Upper lobe of right lung (tissue), 1 donor: ENCODE results near the gene GUCA2A. TPM values are rescaled to one million over a fixed set of nuclear protein-coding genes. Genes with fewer than 3 reads are reported as not detected.

Source experiments
- ATAC-seq: fragments of 200-7000 bp; cut with Tn5 transposase; one replicate; pipeline ENCODE4 v1.9.1; 2020; ENCODE audit warnings: mild to moderate bottlenecking, moderate library complexity
- DNase-seq: peaks from one replicate; pipeline ENCODE4 v3.0.0-alpha.2; 2020
- H3K27ac ChIP-seq: fragments of 200-600 bp; one replicate; pipeline ENCODE4 v1.8.0; 2022
- H3K27me3 ChIP-seq: fragments of 200-600 bp; one replicate; pipeline ENCODE4 v1.8.0; 2022; ENCODE audit warnings: mild to moderate bottlenecking
- H3K36me3 ChIP-seq: fragments of 200-600 bp; one replicate; pipeline ENCODE4 v1.8.0; 2022
- H3K4me1 ChIP-seq: fragments of 200-600 bp; one replicate; pipeline ENCODE4 v1.8.0; 2022
- H3K4me3 ChIP-seq: fragments of 200-600 bp; one replicate; pipeline ENCODE4 v1.8.0; 2022; ENCODE audit warnings: mild to moderate bottlenecking
- H3K9me3 ChIP-seq: fragments of 200-600 bp; one replicate; pipeline ENCODE4 v1.8.0; 2022
- CTCF ChIP-seq: fragments of 200-600 bp; IDR thresholded peaks from one replicate; pipeline ENCODE4 v1.8.0; 2022; ENCODE audit warnings: antibody characterized with exemption
- intact Hi-C: fragments of 100-400 bp; cut with DNase I; formaldehyde crosslinking; loops from one replicate; pipeline ENCODE4 v1.11.0; 2022
- total RNA-seq: library from RNA; stranded (reverse); fragmentation: NEBNext Ultra II Directional; extraction: Animal tissue kit (Norgen Biotek cat#: 25700); gene quantifications from one replicate; pipeline ENCODE4 v1.2.1, GENCODE V29; 2021
- donor health status: DM: no; HTN: yes; CAD: no; lungs with severe emphysema.

The GUCA2A gene
- total RNA-seq, 1 donor from 2014 or later: not detected

GRCh38 chr1:42133809-42134526, 30.6 kb downstream of the GUCA2A start:
- DNase-seq (no peak), ATAC-seq (no peak)
- H3K27ac ChIP-seq: no peak overlapping the region
- no peak overlapping the region for H3K4me3 ChIP-seq
- H3K9me3 ChIP-seq: no peaks in the 10 kb centered on the region
- intact Hi-C loops: no loop called here
- H3K4me1 ChIP-seq: no peaks in the 10 kb centered on the region
- no peaks in the 10 kb centered on the region for H3K27me3 ChIP-seq
- H3K36me3 ChIP-seq: no peaks in the 10 kb centered on the region
- TF ChIP-seq CTCF: no peak

GRCh38 chr1:42133390-42133789, 31.2 kb downstream of the GUCA2A start:
- H3K4me3 ChIP-seq: no peak overlapping the region
- no peaks in the 10 kb centered on the region for H3K9me3 ChIP-seq
- no peaks in the 10 kb centered on the region for H3K27me3 ChIP-seq
- DNase-seq (no peak), ATAC-seq (no peak)
- no peaks in the 10 kb centered on the region for H3K4me1 ChIP-seq
- no peak overlapping the region for H3K27ac ChIP-seq
- H3K36me3 ChIP-seq: no peaks in the 10 kb centered on the region
- intact Hi-C loops: no loop called here
- TF ChIP-seq CTCF: no peak

GRCh38 chr1:42130061-42130660, 34.4 kb downstream of the GUCA2A start:
- ATAC-seq: no peak
- no peak for TF ChIP-seq CTCF
- DNase-seq: no peak
- H3K4me1 ChIP-seq: no peaks in the 10 kb centered on the region
- no peak overlapping the region for H3K27ac ChIP-seq
- intact Hi-C loops: no loop called here
- no peaks in the 10 kb centered on the region for H3K9me3 ChIP-seq
- no peak overlapping the region for H3K4me3 ChIP-seq
- H3K27me3 ChIP-seq: no peaks in the 10 kb centered on the region
- no peaks in the 10 kb centered on the region for H3K36me3 ChIP-seq

- ATAC-seq: no peak
- TF ChIP-seq CTCF: no peak
- no peak overlapping the region for H3K4me3 ChIP-seq
Measured at GRCh38 chr1:42128964-42129363, 35.6 kb downstream of the GUCA2A start.

GRCh38 chr1:42128499-42128898, 36.0 kb downstream of the GUCA2A start:
- Histone ChIP-seq H3K4me3 (no peak overlapping the region), H3K9me3 (no peaks in the 10 kb centered on the region), H3K27me3 (no peaks in the 10 kb centered on the region), H3K27ac (no peak overlapping the region), H3K36me3 (no peaks in the 10 kb centered on the region), H3K4me1 (no peaks in the 10 kb centered on the region)
- TF ChIP-seq CTCF: no peak
- intact Hi-C loops: no loop called here
- ATAC-seq (no peak), DNase-seq (no peak)

More at GRCh38 chr1:42128964-42129363, 35.6 kb downstream of the GUCA2A start:
- Histone ChIP-seq H3K4me1 (no peaks in the 10 kb centered on the region), H3K27me3 (no peaks in the 10 kb centered on the region), H3K36me3 (no peaks in the 10 kb centered on the region), H3K9me3 (no peaks in the 10 kb centered on the region), H3K27ac (no peak overlapping the region)
- intact Hi-C loops: no loop called here
- no peak for DNase-seq
